Measurements from ENCODE around the gene PTDSS2.

Gene PTDSS2

GRCh38 chr11:416051-416756 lies 33.9 kb upstream of the PTDSS2 start:
- Histone ChIP-seq H3K36me3 (ENCODE audit: low read depth) (no peaks in the 10 kb centered on the region), H3K9me3 (ENCODE audit: severe bottlenecking) (no peaks in the 10 kb centered on the region), H3K27me3 (ENCODE audit: insufficient read depth, poor library complexity, severe bottlenecking) (no peaks in the 10 kb centered on the region), H3K4me3 (ENCODE audit: severe bottlenecking) (peak overlapping the region; percentile 53), H3K4me1 (ENCODE audit: insufficient read depth, poor library complexity, severe bottlenecking) (peaks cover 14% of the 10 kb centered on the region), H3K27ac (ENCODE audit: poor library complexity, severe bottlenecking) (peak overlapping the region; percentile 61)
- DNase-seq (ENCODE audit: low spot score) (no peak), ATAC-seq (ENCODE audit: low read depth) (peak; percentile 7)
- TF ChIP-seq, protein P1, sequence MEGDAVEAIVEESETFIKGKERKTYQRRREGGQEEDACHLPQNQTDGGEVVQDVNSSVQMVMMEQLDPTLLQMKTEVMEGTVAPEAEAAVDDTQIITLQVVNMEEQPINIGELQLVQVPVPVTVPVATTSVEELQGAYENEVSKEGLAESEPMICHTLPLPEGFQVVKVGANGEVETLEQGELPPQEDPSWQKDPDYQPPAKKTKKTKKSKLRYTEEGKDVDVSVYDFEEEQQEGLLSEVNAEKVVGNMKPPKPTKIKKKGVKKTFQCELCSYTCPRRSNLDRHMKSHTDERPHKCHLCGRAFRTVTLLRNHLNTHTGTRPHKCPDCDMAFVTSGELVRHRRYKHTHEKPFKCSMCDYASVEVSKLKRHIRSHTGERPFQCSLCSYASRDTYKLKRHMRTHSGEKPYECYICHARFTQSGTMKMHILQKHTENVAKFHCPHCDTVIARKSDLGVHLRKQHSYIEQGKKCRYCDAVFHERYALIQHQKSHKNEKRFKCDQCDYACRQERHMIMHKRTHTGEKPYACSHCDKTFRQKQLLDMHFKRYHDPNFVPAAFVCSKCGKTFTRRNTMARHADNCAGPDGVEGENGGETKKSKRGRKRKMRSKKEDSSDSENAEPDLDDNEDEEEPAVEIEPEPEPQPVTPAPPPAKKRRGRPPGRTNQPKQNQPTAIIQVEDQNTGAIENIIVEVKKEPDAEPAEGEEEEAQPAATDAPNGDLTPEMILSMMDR (IDR thresholded peaks at IDR 0.05; ENCODE audit: poor library complexity, severe bottlenecking): no peak

DNA sequence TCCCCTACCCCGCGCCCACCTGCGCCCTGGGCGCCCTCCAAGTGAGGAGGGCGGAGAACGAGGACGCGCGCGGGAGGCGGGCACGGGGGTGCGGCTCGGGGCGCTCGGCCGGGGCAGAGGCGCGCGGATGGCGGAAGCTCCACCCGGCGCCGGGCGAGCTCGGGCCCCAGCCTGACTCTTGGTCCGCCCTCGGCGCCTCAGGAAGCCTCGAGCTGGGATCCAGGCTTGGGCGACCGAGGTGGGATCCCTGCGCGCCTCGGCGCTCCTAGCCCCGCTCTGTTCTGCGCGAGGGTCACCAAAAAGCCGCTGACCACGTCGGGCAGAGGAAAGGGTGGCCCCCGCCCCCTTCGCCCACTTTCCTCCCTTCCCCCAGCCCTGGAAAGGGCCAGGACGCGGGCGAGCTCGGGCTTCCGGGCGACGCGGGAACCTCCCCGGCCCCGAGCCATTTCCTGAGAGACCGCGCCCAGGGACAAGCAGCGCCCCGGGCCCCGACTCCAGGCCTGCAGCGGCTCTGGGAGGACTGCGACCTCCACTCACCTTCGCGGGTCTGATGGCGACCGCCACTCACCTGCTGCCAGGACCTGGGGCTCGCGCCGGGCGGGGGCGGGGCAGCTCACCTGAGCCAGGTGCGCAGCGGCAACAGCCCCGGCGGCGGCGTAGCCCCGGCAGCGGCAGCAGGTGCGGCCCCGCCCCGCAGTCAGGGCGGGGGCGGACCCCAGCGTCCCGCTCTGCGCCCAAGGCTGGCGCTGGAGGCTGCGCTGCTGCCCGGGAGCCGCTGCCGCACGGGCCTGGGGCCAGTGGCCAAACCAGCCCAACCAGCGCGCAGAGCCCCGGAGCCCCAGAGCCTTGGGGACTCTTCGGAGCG lies 33.1 kb upstream of the PTDSS2 start:
- Histone ChIP-seq H3K4me1 (ENCODE audit: insufficient read depth, poor library complexity, severe bottlenecking) (peaks cover 14% of the 10 kb centered on the region), H3K27me3 (ENCODE audit: insufficient read depth, poor library complexity, severe bottlenecking) (no peaks in the 10 kb centered on the region), H3K36me3 (ENCODE audit: low read depth) (no peaks in the 10 kb centered on the region), H3K27ac (ENCODE audit: poor library complexity, severe bottlenecking) (peak overlapping the region; percentile 61), H3K4me3 (ENCODE audit: severe bottlenecking) (peak overlapping the region; percentile 53), H3K9me3 (ENCODE audit: severe bottlenecking) (no peaks in the 10 kb centered on the region)
- ATAC-seq (ENCODE audit: low read depth) (peak; percentile 62), DNase-seq (ENCODE audit: low spot score) (no peak)
- TF ChIP-seq, protein P1 (IDR thresholded peaks at IDR 0.05; ENCODE audit: poor library complexity, severe bottlenecking): no peak

DNA sequence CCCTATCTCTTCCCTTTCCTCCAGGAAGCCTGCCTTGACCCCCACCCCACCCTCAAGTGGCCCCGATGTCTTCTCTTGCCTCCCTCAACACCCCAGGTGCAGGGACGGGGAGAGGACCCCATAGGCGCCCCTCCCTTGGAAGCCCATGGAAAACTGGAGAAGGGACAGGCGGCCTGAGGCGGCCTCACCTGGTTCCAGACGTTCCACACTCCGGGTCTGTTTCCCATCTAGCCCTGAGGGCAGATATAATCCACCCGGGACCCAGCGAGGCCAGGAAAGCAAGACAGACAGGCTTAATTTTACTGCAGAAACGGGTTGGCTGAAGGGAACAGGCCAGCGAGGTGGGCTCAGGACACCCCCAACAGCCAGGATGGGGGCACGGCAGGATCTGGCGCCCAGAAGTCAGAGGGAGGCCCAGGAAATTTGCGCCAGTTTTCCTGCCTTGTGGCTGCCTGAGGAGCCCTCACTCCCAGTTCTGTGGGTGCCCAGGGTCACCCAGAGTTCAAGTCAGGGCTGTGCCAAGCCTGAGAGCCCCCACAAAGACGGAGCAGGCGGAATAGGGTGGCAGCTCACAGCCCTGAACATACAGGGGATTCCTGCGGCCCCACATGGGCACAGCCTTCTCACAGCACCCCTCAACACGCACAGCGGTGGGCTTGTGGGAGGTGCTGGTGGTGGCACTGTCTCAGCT lies 32.3 kb upstream of the PTDSS2 start:
- Histone ChIP-seq H3K4me1 (ENCODE audit: insufficient read depth, poor library complexity, severe bottlenecking) (peaks cover 14% of the 10 kb centered on the region), H3K9me3 (ENCODE audit: severe bottlenecking) (no peaks in the 10 kb centered on the region), H3K27me3 (ENCODE audit: insufficient read depth, poor library complexity, severe bottlenecking) (no peaks in the 10 kb centered on the region), H3K4me3 (ENCODE audit: severe bottlenecking) (peak overlapping the region; percentile 53), H3K27ac (ENCODE audit: poor library complexity, severe bottlenecking) (peak overlapping the region; percentile 61), H3K36me3 (ENCODE audit: low read depth) (no peaks in the 10 kb centered on the region)
- ATAC-seq (ENCODE audit: low read depth) (no peak), DNase-seq (ENCODE audit: low spot score) (no peak)
- TF ChIP-seq, protein P1 (IDR thresholded peaks at IDR 0.05; ENCODE audit: poor library complexity, severe bottlenecking): no peak

DNA sequence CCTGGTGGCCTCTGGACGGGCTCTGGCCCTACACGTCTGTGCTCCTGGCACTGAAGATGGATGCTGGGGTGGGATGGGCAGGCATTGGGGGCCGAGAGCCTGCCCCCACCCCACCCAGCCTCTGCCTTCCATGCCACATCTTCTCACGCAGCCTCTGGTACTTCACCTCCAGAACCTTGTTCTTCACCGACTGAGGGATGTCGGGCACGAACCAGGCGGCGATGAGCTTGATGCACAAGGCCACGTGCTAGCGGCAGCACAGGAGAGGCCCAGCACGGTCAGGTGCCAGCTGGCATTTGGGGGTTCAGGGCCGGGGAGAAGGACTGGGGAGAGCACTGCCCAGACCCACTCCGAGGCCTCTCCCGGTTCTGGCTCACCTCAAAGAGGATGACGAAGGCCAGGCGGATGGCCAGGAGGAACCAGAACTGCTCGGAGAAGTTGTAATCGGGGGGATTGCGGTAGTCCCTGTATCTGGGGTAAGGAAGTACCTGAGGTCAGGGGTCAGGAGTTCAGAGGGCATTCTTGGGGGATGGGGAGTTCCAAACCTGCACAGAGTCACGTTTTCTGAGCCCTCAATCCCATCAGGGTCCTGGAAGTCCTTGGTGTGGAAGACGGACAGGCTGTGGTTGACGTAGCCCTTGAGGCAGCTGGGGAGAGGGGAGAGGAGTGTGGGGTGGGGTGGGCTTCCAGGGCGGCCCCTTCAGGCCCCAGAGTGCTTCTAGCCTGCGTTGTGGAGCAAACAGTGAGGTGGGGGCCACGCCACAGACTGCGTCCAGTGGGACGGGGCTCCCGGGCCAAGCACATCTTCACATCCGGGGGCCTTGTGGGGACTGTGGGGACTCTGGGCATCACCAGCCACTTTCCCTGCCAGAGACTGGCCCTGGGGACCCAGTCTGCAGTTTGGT lies 31.5 kb upstream of the PTDSS2 start:
- DNase-seq (ENCODE audit: low spot score): no peak
- peaks cover 14% of the 10 kb centered on the region for H3K4me1 ChIP-seq (ENCODE audit: insufficient read depth, poor library complexity, severe bottlenecking)
- H3K36me3 ChIP-seq (ENCODE audit: low read depth): no peaks in the 10 kb centered on the region
- no peaks in the 10 kb centered on the region for H3K27me3 ChIP-seq (ENCODE audit: insufficient read depth, poor library complexity, severe bottlenecking)
- TF ChIP-seq, protein P1 (IDR thresholded peaks at IDR 0.05; ENCODE audit: poor library complexity, severe bottlenecking): no peak
- no peak overlapping the region for H3K27ac ChIP-seq (ENCODE audit: poor library complexity, severe bottlenecking)
- H3K4me3 ChIP-seq (ENCODE audit: severe bottlenecking): no peak overlapping the region
- no peaks in the 10 kb centered on the region for H3K9me3 ChIP-seq (ENCODE audit: severe bottlenecking)
- no peak for ATAC-seq (ENCODE audit: low read depth)
